Measurements from ENCODE around the gene MCTP1.
A peak's percentile ranks its signal among the peaks of the same experiment; 100 is the strongest.

The MCTP1 gene

GRCh38 chr5:94807985-94808384 lies 476.9 kb downstream of the MCTP1 start:
- no peak for TF ChIP-seq CTCF (IDR thresholded peaks at IDR 0.05; ENCODE audit: insufficient read depth, low read depth, low read length, missing control alignments)
- H3K4me3 ChIP-seq (ENCODE audit: low read depth, low read length), result no peak overlapping the region
- no peak for DNase-seq (ENCODE audit: low read depth)

DNA sequence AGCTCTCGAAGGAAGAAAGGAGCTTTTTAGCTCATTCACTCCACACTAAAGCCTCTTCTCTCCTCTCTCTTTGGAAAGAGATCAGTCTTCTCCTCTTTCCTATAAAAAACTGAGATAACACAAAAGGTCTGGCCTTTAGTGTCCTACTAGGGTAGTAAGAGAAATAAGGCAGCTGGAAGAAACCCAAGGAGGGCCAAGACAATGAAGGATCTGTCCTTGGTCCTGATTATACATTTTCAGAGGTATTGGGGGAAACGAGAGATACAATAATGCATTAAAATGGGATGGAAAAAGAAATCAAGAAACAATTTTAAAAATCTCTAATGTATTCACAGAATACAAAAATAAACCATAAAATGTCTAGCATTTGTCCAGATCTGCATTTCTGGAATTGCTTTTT lies 482.4 kb downstream of the MCTP1 start:
- H3K4me3 ChIP-seq (ENCODE audit: low read depth, low read length), result no peak overlapping the region
- no peak for TF ChIP-seq CTCF (IDR thresholded peaks at IDR 0.05; ENCODE audit: insufficient read depth, low read depth, low read length, missing control alignments)
- DNase-seq (ENCODE audit: low read depth), result no peak

- no peak for TF ChIP-seq CTCF (IDR thresholded peaks at IDR 0.05; ENCODE audit: insufficient read depth, low read depth, low read length, missing control alignments)
- H3K4me3 ChIP-seq (ENCODE audit: low read depth, low read length), result no peak overlapping the region
- no peak for DNase-seq (ENCODE audit: low read depth)
These were observed 488.3 kb downstream of the MCTP1 start for GRCh38 chr5:94796586-94796985.

DNA sequence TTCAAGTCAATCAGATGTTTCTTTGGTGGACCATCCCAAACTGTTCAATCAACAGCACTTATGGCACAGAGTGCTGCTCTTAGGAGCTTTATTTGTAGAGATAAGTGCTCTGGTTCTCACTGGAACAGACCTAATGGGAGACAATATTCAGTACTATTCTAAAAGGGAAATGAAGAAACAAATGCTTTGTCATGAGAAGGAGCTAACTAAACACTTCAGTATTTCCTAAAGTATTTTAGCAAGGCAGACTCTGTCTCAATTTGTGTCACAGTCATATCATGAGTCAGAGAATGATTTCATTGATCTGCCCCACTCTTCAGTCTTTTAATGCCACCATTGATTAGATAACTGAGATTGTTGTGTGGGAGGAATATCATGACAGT lies 491.1 kb downstream of the MCTP1 start:
- TF ChIP-seq CTCF (IDR thresholded peaks at IDR 0.05; ENCODE audit: insufficient read depth, low read depth, low read length, missing control alignments), result no peak
- peak; percentile 28 for DNase-seq (ENCODE audit: low read depth)
- H3K4me3 ChIP-seq (ENCODE audit: low read depth, low read length), result no peak overlapping the region

- peak; percentile 90 for DNase-seq (ENCODE audit: low read depth)
- H3K4me3 ChIP-seq (ENCODE audit: low read depth, low read length), result no peak overlapping the region; the same call in 1 of the 2 replicates
- no peak for TF ChIP-seq CTCF (IDR thresholded peaks at IDR 0.05; ENCODE audit: insufficient read depth, low read depth, low read length, missing control alignments)
These were observed 491.6 kb downstream of the MCTP1 start for GRCh38 chr5:94793113-94793815.

DNA sequence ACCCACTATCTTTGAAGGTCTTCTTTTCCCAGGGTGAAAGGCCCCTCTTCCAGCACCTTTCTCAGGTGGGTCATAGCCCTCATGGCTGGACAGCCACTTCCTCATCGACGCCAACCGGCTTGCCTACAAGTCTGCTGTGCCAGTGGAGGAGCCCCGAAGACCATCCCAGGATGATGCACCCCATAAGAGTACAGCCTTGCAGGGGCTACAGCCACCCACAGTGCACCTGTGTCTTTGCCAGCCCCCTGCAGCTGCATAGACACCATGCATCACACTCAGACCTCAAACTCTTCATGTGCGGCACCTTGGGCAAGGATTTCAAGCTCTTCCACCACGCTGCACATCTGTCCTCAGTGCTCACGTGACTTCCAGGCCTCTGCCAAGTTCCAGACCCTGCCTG lies 493.1 kb downstream of the MCTP1 start:
- no peak overlapping the region for H3K4me3 ChIP-seq (ENCODE audit: low read depth, low read length)
- no peak for DNase-seq (ENCODE audit: low read depth)
- no peak for TF ChIP-seq CTCF (IDR thresholded peaks at IDR 0.05; ENCODE audit: insufficient read depth, low read depth, low read length, missing control alignments)

GRCh38 chr5:94788527-94788926 lies 496.4 kb downstream of the MCTP1 start:
- DNase-seq (ENCODE audit: low read depth), result no peak

More at GRCh38 chr5:94788527-94788926, 496.4 kb downstream of the MCTP1 start:
- H3K4me3 ChIP-seq (ENCODE audit: low read depth, low read length), result no peak overlapping the region
- TF ChIP-seq CTCF (IDR thresholded peaks at IDR 0.05; ENCODE audit: insufficient read depth, low read depth, low read length, missing control alignments), result no peak
